HG02759 (cell line): ENCODE results near the gene MYB.

Experiments used
- ATAC-seq: cut with Tn5 transposase; IDR thresholded peaks from one replicate; pipeline ENCODE4 v1.9.1; 2021; ENCODE audit warnings: mild to moderate bottlenecking, moderate library complexity; ENCODE audit not compliant: unreplicated experiment

MYB gene

GRCh38 chr6:135215563-135215962, 34.5 kb downstream of the MYB start:
- no peak for ATAC-seq

- ATAC-seq, result no peak
These were observed 36.6 kb downstream of the MYB start for GRCh38 chr6:135217663-135218062.

- no peak for ATAC-seq
These were observed 38.2 kb downstream of the MYB start for GRCh38 chr6:135219346-135219745.

- ATAC-seq, result no peak
These were observed 39.9 kb downstream of the MYB start for GRCh38 chr6:135221042-135221441.

- ATAC-seq, result no peak
These were observed 40.4 kb downstream of the MYB start for GRCh38 chr6:135221505-135221904.

GRCh38 chr6:135222623-135223022, 41.5 kb downstream of the MYB start:
- no peak for ATAC-seq

GRCh38 chr6:135224037-135224647, 43.0 kb downstream of the MYB start:
- no peak for ATAC-seq

GRCh38 chr6:135225911-135226310, 44.8 kb downstream of the MYB start:
- no peak for ATAC-seq

- ATAC-seq, result peak; percentile 73
These were observed 45.4 kb downstream of the MYB start for GRCh38 chr6:135226537-135226936.

- no peak for ATAC-seq
These were observed 46.2 kb downstream of the MYB start for GRCh38 chr6:135227349-135227748.

- no peak for ATAC-seq
These were observed 46.6 kb downstream of the MYB start for GRCh38 chr6:135227758-135228157.

GRCh38 chr6:135228486-135228885, 47.4 kb downstream of the MYB start:
- no peak for ATAC-seq

GRCh38 chr6:135229996-135230395, 48.9 kb downstream of the MYB start:
- ATAC-seq, result no peak

GRCh38 chr6:135230711-135231468, 49.8 kb downstream of the MYB start:
- no peak for ATAC-seq

- peak; percentile 45 for ATAC-seq
These were observed 50.3 kb downstream of the MYB start for GRCh38 chr6:135231469-135231844.

GRCh38 chr6:135233686-135234491, 52.8 kb downstream of the MYB start:
- peak; percentile 58 for ATAC-seq

GRCh38 chr6:135234492-135234780, 53.3 kb downstream of the MYB start:
- ATAC-seq, result no peak

- ATAC-seq, result no peak
These were observed 54.6 kb downstream of the MYB start for GRCh38 chr6:135235716-135236115.

GRCh38 chr6:135236319-135236718, 55.2 kb downstream of the MYB start:
- ATAC-seq, result no peak

GRCh38 chr6:135236732-135237131, 55.6 kb downstream of the MYB start:
- ATAC-seq, result no peak

GRCh38 chr6:135240711-135241110, 59.6 kb downstream of the MYB start:
- ATAC-seq, result no peak
